Neural progenitor cell (in vitro differentiated cells): Measurements from ENCODE around the gene SLC10A7.

Experiments
- CTCF ChIP-seq: fragments of 200-600 bp; sonication (generic); IDR thresholded peaks from 2 replicates; pipeline ENCODE4 v1.5.1; 2017; ENCODE audit warnings: antibody characterized with exemption, mild to moderate bottlenecking
- EZH2 ChIP-seq: fragments of 200-600 bp; sonication (generic); IDR thresholded peaks from 2 replicates; pipeline ENCODE4 v1.6.1; 2017; ENCODE audit warnings: antibody characterized with exemption, mild to moderate bottlenecking, moderate library complexity
- EZH2phosphoT487 ChIP-seq: fragments of 200-600 bp; sonication (generic); IDR thresholded peaks from 2 replicates; pipeline ENCODE4 v1.6.1; 2017; ENCODE audit warnings: antibody characterized with exemption

- TF ChIP-seq CTCF (no peak), EZH2phosphoT487 (no peak), EZH2 (no peak)
Measured at GRCh38 chr4:146255874-146256273, 265.9 kb downstream of the SLC10A7 start.
